DND-41 (cell line): ENCODE measurements around the gene P4HA2.

ENCODE experiments used
- ATAC-seq: fragments of 200-7000 bp; cut with Tn5 transposase; 3 replicates; pipeline ENCODE4 v1.9.1; 2021; ENCODE audit warnings: low read depth; ENCODE audit not compliant: insufficient read depth
- DNase-seq: peaks from one replicate; pipeline ENCODE4 v3.0.0-alpha.2; 2020
- H2AFZ ChIP-seq: 2 replicates; pipeline ENCODE4 v1.6.0; 2012; ENCODE audit warnings: low read depth, low read length
- H3K27ac ChIP-seq: 2 replicates; pipeline ENCODE4 v1.5.1; 2012; ENCODE audit warnings: low read length, inconsistent platforms
- H3K27me3 ChIP-seq: fragments of 200-600 bp; sonication (generic); 2 replicates; pipeline ENCODE4 v1.6.0; 2012; ENCODE audit warnings: low read length, mild to moderate bottlenecking, inconsistent platforms; ENCODE audit not compliant: insufficient read depth, poor library complexity
- H3K36me3 ChIP-seq: 2 replicates; pipeline ENCODE4 v1.5.1; 2012; ENCODE audit warnings: low read length, inconsistent platforms; ENCODE audit not compliant: insufficient read depth
- H3K4me1 ChIP-seq: 2 replicates; pipeline ENCODE4 v1.5.1; 2012; ENCODE audit warnings: mild to moderate bottlenecking, low read length; ENCODE audit not compliant: insufficient read depth
- H3K4me2 ChIP-seq: 2 replicates; pipeline ENCODE4 v1.6.0; 2012; ENCODE audit warnings: mild to moderate bottlenecking, moderate library complexity, low read length, inconsistent platforms; ENCODE audit not compliant: insufficient read depth
- H3K4me3 ChIP-seq, 2 experiments: fragments of 200-600 bp in 1 of 2; shearing (Covaris generic) in 1 of 2; 2 replicates each; pipeline ENCODE4 v1.5.1; 2012 to 2016; ENCODE audit warnings: inconsistent platforms in 2 of 2, low read length in 2 of 2, mild to moderate bottlenecking in 2 of 2, low read depth in 1 of 2, moderate library complexity in 1 of 2
- H3K79me2 ChIP-seq: 2 replicates; pipeline ENCODE4 v1.6.0; 2012; ENCODE audit warnings: low read length, inconsistent platforms; ENCODE audit not compliant: insufficient read depth
- H3K9ac ChIP-seq: 2 replicates; pipeline ENCODE4 v1.6.0; 2012; ENCODE audit warnings: low read depth, mild to moderate bottlenecking, inconsistent platforms, low read length, moderate library complexity
- H3K9me3 ChIP-seq: 2 replicates; pipeline ENCODE4 v1.5.1; 2012; ENCODE audit warnings: low read length, moderate library complexity, mild to moderate bottlenecking, inconsistent platforms; ENCODE audit not compliant: insufficient read depth, severe bottlenecking
- H4K20me1 ChIP-seq: 2 replicates; pipeline ENCODE4 v1.6.0; 2012; ENCODE audit warnings: low read length; ENCODE audit not compliant: insufficient read depth
- CTCF ChIP-seq: IDR thresholded peaks from 2 replicates; pipeline ENCODE4 v1.5.1; 2012; ENCODE audit warnings: borderline replicate concordance, low read length, moderate library complexity, mild to moderate bottlenecking; ENCODE audit not compliant: poor library complexity, severe bottlenecking; ENCODE audit errors: extremely low read depth
- EZH2 ChIP-seq: IDR thresholded peaks from 3 replicates; pipeline ENCODE4 v1.6.1; 2012; ENCODE audit warnings: borderline replicate concordance, low read depth, mild to moderate bottlenecking, moderate library complexity, low read length, inconsistent platforms; ENCODE audit not compliant: severe bottlenecking

P4HA2 gene

DNA sequence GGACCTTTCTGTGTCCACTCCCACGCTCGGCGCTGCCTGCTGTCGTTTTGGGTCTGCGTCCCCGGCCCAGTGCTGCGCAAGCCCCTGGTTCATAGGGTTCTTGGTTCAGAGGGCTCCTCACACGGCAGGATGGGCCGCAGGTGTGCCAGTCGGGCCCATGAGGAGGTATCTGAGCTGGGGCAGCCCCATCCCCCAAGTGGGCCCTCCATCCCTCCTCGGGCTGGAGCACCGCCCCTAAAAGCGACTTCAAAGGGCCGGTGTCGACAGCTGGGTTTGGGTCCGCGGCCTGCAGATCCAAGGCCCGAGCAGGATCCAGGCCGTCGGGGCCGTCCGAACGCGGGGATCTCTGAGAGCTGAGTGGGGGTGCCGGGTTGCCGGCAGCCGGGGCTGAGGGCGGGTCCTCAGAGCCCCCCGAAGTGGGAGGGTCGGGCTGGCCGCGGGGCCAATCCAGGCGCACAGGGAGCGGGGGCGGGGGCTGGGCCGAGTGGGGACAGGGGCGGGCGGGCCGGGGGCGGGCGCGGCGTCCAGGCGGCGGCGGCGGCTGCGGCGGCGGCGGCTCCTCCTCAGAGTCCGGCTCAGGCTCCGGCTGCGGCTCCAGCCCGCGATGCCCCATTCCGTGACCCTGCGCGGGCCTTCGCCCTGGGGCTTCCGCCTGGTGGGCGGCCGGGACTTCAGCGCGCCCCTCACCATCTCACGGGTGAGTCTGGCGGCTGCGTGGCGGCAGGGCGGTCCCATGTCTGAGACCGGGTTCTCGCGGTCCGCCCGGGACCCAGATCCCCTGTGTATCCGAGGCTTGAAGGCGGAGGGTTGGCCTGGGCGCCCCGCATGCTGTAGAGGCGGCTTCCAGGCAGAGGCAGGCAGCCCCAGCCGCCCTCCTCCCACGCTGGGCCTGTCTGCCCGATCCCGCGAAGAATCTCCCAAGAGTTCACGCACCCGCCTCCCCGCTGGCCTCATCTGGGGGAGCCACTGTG is 29.8 kb upstream of the P4HA2 start, which contains the start of gene PDLIM4:
Gene PDLIM4 (plus strand): TSS at position 566 of the 971 bp plus-strand sequence. CDS start 39 bp downstream, at position 605.
- ATAC-seq = no peak
- Histone ChIP-seq H3K36me3 (no peaks in the 10 kb centered on the region), H3K27me3 (no peaks in the 10 kb centered on the region), H3K79me2 (no peaks in the 10 kb centered on the region), H3K9me3 (no peaks in the 10 kb centered on the region), H3K9ac (no peak within 1 kb of the TSS), H3K4me1 (no peaks in the 10 kb centered on the region), H3K27ac (no peak within 1 kb of the TSS), H2AFZ (no peak within 1 kb of the TSS; the same call in 1 of the 2 replicates), H4K20me1 (no peaks in the 10 kb centered on the region), H3K4me3 (no peak within 1 kb of the TSS), H3K4me2 (no peak within 1 kb of the TSS)
- no peak for DNase-seq
- TF ChIP-seq CTCF (no peak), EZH2 (no peak)

GRCh38 chr5:132256783-132257130 is 29.1 kb upstream of the P4HA2 start:
- no peak for TF ChIP-seq CTCF
- no peak for TF ChIP-seq EZH2
- no peaks in the 10 kb centered on the region for H3K9me3 ChIP-seq
- H3K27me3 ChIP-seq = no peaks in the 10 kb centered on the region

GRCh38 chr5:132256086-132256782 is 28.6 kb upstream of the P4HA2 start:
- H3K9ac ChIP-seq = no peak overlapping the region
- no peak overlapping the region for H2AFZ ChIP-seq
- H3K27ac ChIP-seq = no peak overlapping the region
- H3K9me3 ChIP-seq = no peaks in the 10 kb centered on the region
- no peak overlapping the region for H3K4me2 ChIP-seq
- DNase-seq (no peak), ATAC-seq (no peak)
- no peaks in the 10 kb centered on the region for H3K4me1 ChIP-seq
- no peaks in the 10 kb centered on the region for H3K79me2 ChIP-seq
- TF ChIP-seq EZH2 (no peak), CTCF (no peak)
- no peak overlapping the region for H3K4me3 ChIP-seq
- H3K36me3 ChIP-seq = no peaks in the 10 kb centered on the region
- H4K20me1 ChIP-seq = no peaks in the 10 kb centered on the region
- no peaks in the 10 kb centered on the region for H3K27me3 ChIP-seq

More at GRCh38 chr5:132256783-132257130, 29.1 kb upstream of the P4HA2 start:
- Histone ChIP-seq H3K9ac (no peak overlapping the region), H3K4me3 (no peak overlapping the region), H3K79me2 (no peaks in the 10 kb centered on the region), H2AFZ (no peak overlapping the region), H3K27ac (no peak overlapping the region), H3K36me3 (no peaks in the 10 kb centered on the region), H3K4me1 (no peaks in the 10 kb centered on the region), H4K20me1 (no peaks in the 10 kb centered on the region), H3K4me2 (no peak overlapping the region)
- ATAC-seq (no peak), DNase-seq (no peak)
